SK-N-SH (cell line): ENCODE measurements around the gene CDH9. TPM values are rescaled to one million over a fixed set of nuclear protein-coding genes. Genes with fewer than 3 reads are reported as not detected.

Experiments used
- CTCF ChIA-PET: fragments of 300-600, 350-600 bp; formaldehyde crosslinking; extraction: SDS; loops from one replicate; lab custom pipeline; 2021; lab: Yijun Ruan, JAX
- POLR2A ChIA-PET: fragments of 350-600 bp; sonication (Branson Sonifier 250); formaldehyde crosslinking; extraction: SDS; loops from one replicate; lab custom pipeline; 2020; ENCODE audit warnings: antibody characterized with exemption, inconsistent platforms; lab: Yijun Ruan, JAX
- DNase-seq: peaks from one replicate; pipeline ENCODE4 v3.0.0; 2012
- H2AFZ ChIP-seq: fragments of 200-600 bp; sonication (generic); 2 replicates; pipeline ENCODE4 v1.8.1; 2016; ENCODE audit warnings: antibody characterized with exemption, mild to moderate bottlenecking, low read depth
- H3F3A ChIP-seq: fragments of 200-600 bp; sonication (generic); replicated peaks from 2 replicates; pipeline ENCODE3; 2016; ENCODE audit warnings: antibody characterized with exemption, mild to moderate bottlenecking; ENCODE audit not compliant: insufficient read depth
- H3K27ac ChIP-seq, 2 experiments: fragments of 200-500 bp in 1 of 2; fragments of 200-600 bp in 1 of 2; sonication (Bioruptor generic) in 1 of 2; sonication (generic), shearing (Covaris generic) in 1 of 2; 2 replicates each; pipeline versions ENCODE4 v1.5.1 to v1.6.1; 2014 to 2016; ENCODE audit warnings: low read depth in 2 of 2, inconsistent platforms in 1 of 2, low read length in 1 of 2, mild to moderate bottlenecking in 1 of 2, mixed read lengths in 1 of 2
- H3K27me3 ChIP-seq: fragments of 200-600 bp; sonication (generic), shearing (Covaris generic); 2 replicates; pipeline ENCODE4 v1.6.1; 2016; ENCODE audit warnings: mixed run types; ENCODE audit not compliant: insufficient read depth
- H3K36me3 ChIP-seq, 2 experiments: fragments of 200-500 bp in 1 of 2; fragments of 200-600 bp in 1 of 2; sonication (Bioruptor generic) in 1 of 2; sonication (generic) in 1 of 2; replicated peaks in 1 of 2; 2 replicates each; pipeline versions ENCODE3 to v1.5.1; 2014 to 2016; ENCODE audit warnings: low read length in 1 of 2, mild to moderate bottlenecking in 1 of 2; ENCODE audit not compliant: insufficient read depth in 2 of 2, control insufficient read depth in 1 of 2
- H3K4me1 ChIP-seq, 2 experiments: fragments of 200-500 bp in 1 of 2; fragments of 200-600 bp in 1 of 2; sonication (Bioruptor generic) in 1 of 2; sonication (generic), shearing (Covaris generic) in 1 of 2; 2 replicates each; pipeline versions ENCODE4 v1.5.1 to v1.6.1; 2014 to 2016; ENCODE audit warnings: low read depth in 1 of 2, low read length in 1 of 2, mixed run types in 1 of 2; ENCODE audit not compliant: insufficient read depth in 2 of 2, control insufficient read depth in 1 of 2
- H3K4me2 ChIP-seq: fragments of 200-600 bp; sonication (generic), shearing (Covaris generic); 2 replicates; pipeline ENCODE4 v1.6.1; 2017; ENCODE audit warnings: mixed run types
- H3K4me3 ChIP-seq, 2 experiments: fragments of 200-500 bp in 1 of 2; fragments of 200-600 bp in 1 of 2; sonication (Bioruptor generic) in 1 of 2; sonication (generic), shearing (Covaris generic) in 1 of 2; 2 replicates each; pipeline versions ENCODE4 v1.5.1 to v1.8.1; 2014 to 2016; ENCODE audit warnings: low read depth in 2 of 2, inconsistent platforms in 1 of 2, low read length in 1 of 2, mild to moderate bottlenecking in 1 of 2, mixed read lengths in 1 of 2, moderate library complexity in 1 of 2
- H3K79me2 ChIP-seq: fragments of 200-600 bp; sonication (generic); 2 replicates; pipeline ENCODE4 v1.8.1; 2017; ENCODE audit warnings: mild to moderate bottlenecking; ENCODE audit not compliant: insufficient read depth
- H3K9ac ChIP-seq: fragments of 200-600 bp; sonication (generic); 2 replicates; pipeline ENCODE4 v1.6.1; 2017; ENCODE audit warnings: mixed run types
- H3K9me2 ChIP-seq: fragments of 200-600 bp; sonication (generic); 2 replicates; pipeline ENCODE4 v1.6.1; 2017; ENCODE audit warnings: mixed run types
- H3K9me3 ChIP-seq: fragments of 200-600 bp; sonication (generic); 2 replicates; pipeline ENCODE4 v1.6.1; 2017; ENCODE audit warnings: mixed run types, mild to moderate bottlenecking, moderate library complexity
- H4K20me1 ChIP-seq: fragments of 200-600 bp; sonication (generic); 2 replicates; pipeline ENCODE4 v1.6.1; 2017; ENCODE audit warnings: mild to moderate bottlenecking, mixed run types; ENCODE audit not compliant: insufficient read depth
- CHD2 ChIP-seq: fragments of 150-350 bp; IDR thresholded peaks from 2 replicates; pipeline ENCODE4 v1.6.1; 2018; ENCODE audit warnings: low read length; ENCODE audit not compliant: partially characterized antibody
- ELF1 ChIP-seq: IDR thresholded peaks from 2 replicates; pipeline ENCODE4 v1.4.0; 2012
- FOXJ3 ChIP-seq: sonication (generic); formaldehyde crosslinking; IDR thresholded peaks from 2 replicates; pipeline ENCODE4 v1.5.1; 2020; ENCODE audit warnings: mild to moderate bottlenecking, missing genetic modification reagents
- GABPA ChIP-seq: IDR thresholded peaks from 2 replicates; pipeline ENCODE4 v1.4.0; 2012; ENCODE audit warnings: low read depth, mild to moderate bottlenecking
- JUND ChIP-seq: IDR thresholded peaks from 2 replicates; pipeline ENCODE4 v1.4.0; 2012
- MXI1 ChIP-seq: IDR thresholded peaks from 2 replicates; pipeline ENCODE4 v1.6.1; 2012; ENCODE audit warnings: mild to moderate bottlenecking, low read depth, low read length, improper control_type of control experiment
- NFIC ChIP-seq: IDR thresholded peaks from 2 replicates; pipeline ENCODE4 v1.4.0; 2012; ENCODE audit warnings: borderline replicate concordance
- NRF1 ChIP-seq: IDR thresholded peaks from 2 replicates; pipeline ENCODE4 v1.6.1; 2012; ENCODE audit warnings: low read depth, mild to moderate bottlenecking, low read length
- POLR2AphosphoS5 ChIP-seq: IDR thresholded peaks from 2 replicates; pipeline ENCODE4 v1.6.1; 2012; ENCODE audit warnings: low read depth, low read length
- RCOR1 ChIP-seq: fragments of 150-350 bp; IDR thresholded peaks from 2 replicates; pipeline ENCODE4 v1.6.1; 2017; ENCODE audit warnings: antibody characterized with exemption, low read length
- RFX5 ChIP-seq: IDR thresholded peaks from 2 replicates; pipeline ENCODE4 v1.6.1; 2012; ENCODE audit warnings: mild to moderate bottlenecking, improper control_type of control experiment, low read length
- RXRA ChIP-seq: IDR thresholded peaks from 2 replicates; pipeline ENCODE4 v1.4.0; 2012; ENCODE audit warnings: low read depth, mild to moderate bottlenecking, borderline replicate concordance
- SIN3A ChIP-seq: IDR thresholded peaks from 2 replicates; pipeline ENCODE4 v1.6.1; 2012; ENCODE audit warnings: low read depth, mild to moderate bottlenecking, low read length, moderate library complexity, borderline replicate concordance
- SMC3 ChIP-seq: IDR thresholded peaks from 2 replicates; pipeline ENCODE4 v1.6.1; 2012; ENCODE audit warnings: low read depth, low read length, improper control_type of control experiment
- TAF1 ChIP-seq: IDR thresholded peaks from 2 replicates; pipeline ENCODE4 v1.6.1; 2012; ENCODE audit warnings: low read depth, mild to moderate bottlenecking, low read length, moderate library complexity, borderline replicate concordance
- TEAD4 ChIP-seq: IDR thresholded peaks from 2 replicates; pipeline ENCODE4 v1.4.0; 2012; ENCODE audit warnings: mild to moderate bottlenecking, borderline replicate concordance; ENCODE audit not compliant: insufficient read depth
- WGBS: methylation state at CpG from one replicate; pipeline ENCODE4 v1.1.6; 2017; ENCODE audit warnings: low lambda C conversion rate; 5-methylcytosine and 5-hydroxymethylcytosine counted together
- polyA plus RNA-seq, 3 experiments: library from polyadenylated mRNA; depleted of rRNA; stranded (reverse); fragments of >200 nt; gene quantifications; 2 replicates each; pipeline ENCODE4 v1.2.3, GENCODE V29; 2012
- TF ChIP-seq, protein P1 (sequence below): IDR thresholded peaks from 2 replicates; pipeline ENCODE4; 2012

Gene CDH9
- polyA plus RNA-seq, 1 of the 3 experiments (the other 2 are of a cell fraction) = not detected

- CTCF ChIA-PET = no interaction called here
- H3K9me2 ChIP-seq = no peaks in the 10 kb centered on the region
- WGBS = 10% methylated on average over 4 of the region's 4 CpGs
These were observed 161.2 kb downstream of the CDH9 start for GRCh38 chr5:26877154-26877553.

GRCh38 chr5:26872337-26872736 is 166.0 kb downstream of the CDH9 start:
- 10% methylated on average over 3 of the region's 3 CpGs for WGBS
- H2AFZ ChIP-seq = no peak overlapping the region; the same call in 1 of the 2 replicates
- TF ChIP-seq JUND (no peak), NFIC (no peak), SMC3 (no peak), FOXJ3 (no peak), RFX5 (no peak), MXI1 (no peak), RXRA (no peak), TEAD4 (no peak), TAF1 (no peak), ELF1 (no peak), POLR2AphosphoS5 (no peak)
- TF ChIP-seq, protein P1, sequence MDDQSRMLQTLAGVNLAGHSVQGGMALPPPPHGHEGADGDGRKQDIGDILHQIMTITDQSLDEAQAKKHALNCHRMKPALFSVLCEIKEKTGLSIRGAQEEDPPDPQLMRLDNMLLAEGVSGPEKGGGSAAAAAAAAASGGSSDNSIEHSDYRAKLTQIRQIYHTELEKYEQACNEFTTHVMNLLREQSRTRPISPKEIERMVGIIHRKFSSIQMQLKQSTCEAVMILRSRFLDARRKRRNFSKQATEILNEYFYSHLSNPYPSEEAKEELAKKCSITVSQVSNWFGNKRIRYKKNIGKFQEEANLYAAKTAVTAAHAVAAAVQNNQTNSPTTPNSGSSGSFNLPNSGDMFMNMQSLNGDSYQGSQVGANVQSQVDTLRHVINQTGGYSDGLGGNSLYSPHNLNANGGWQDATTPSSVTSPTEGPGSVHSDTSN = no peak
- H3K9ac ChIP-seq = no peak overlapping the region
- CTCF ChIA-PET = no interaction called here
- no peak overlapping the region for H3K4me3 ChIP-seq
- no peaks in the 10 kb centered on the region for H3K36me3 ChIP-seq
- H3K9me3 ChIP-seq = no peaks in the 10 kb centered on the region
- DNase-seq = no peak
- no peak overlapping the region for H3K4me2 ChIP-seq
- H3K79me2 ChIP-seq = no peaks in the 10 kb centered on the region
- no peaks in the 10 kb centered on the region for H3F3A ChIP-seq
- H3K27me3 ChIP-seq = no peaks in the 10 kb centered on the region
- no peaks in the 10 kb centered on the region for H3K9me2 ChIP-seq
- H3K4me1 ChIP-seq = no peaks in the 10 kb centered on the region
- H3K27ac ChIP-seq = no peak overlapping the region
- POLR2A ChIA-PET = no interaction called here
- H4K20me1 ChIP-seq = no peaks in the 10 kb centered on the region

More at GRCh38 chr5:26877154-26877553, 161.2 kb downstream of the CDH9 start:
- H3F3A ChIP-seq = no peaks in the 10 kb centered on the region
- no peak overlapping the region for H3K27ac ChIP-seq
- no peaks in the 10 kb centered on the region for H4K20me1 ChIP-seq
- no peak overlapping the region for H3K9ac ChIP-seq
- no peaks in the 10 kb centered on the region for H3K36me3 ChIP-seq
- TF ChIP-seq ELF1 = no peak
- TF ChIP-seq RCOR1 = no peak
- no peak for TF ChIP-seq JUND
- no peak for TF ChIP-seq TEAD4
- no peak for TF ChIP-seq NRF1
- TF ChIP-seq RFX5 = no peak
- no peak for TF ChIP-seq CHD2
- TF ChIP-seq SIN3A = no peak
- TF ChIP-seq GABPA = no peak
- H3K4me2 ChIP-seq = no peak overlapping the region
- H3K4me1 ChIP-seq = no peaks in the 10 kb centered on the region
- H3K27me3 ChIP-seq = no peaks in the 10 kb centered on the region
- H3K9me3 ChIP-seq = no peaks in the 10 kb centered on the region
- no peak for DNase-seq
- POLR2A ChIA-PET = no interaction called here
- H2AFZ ChIP-seq = no peak overlapping the region
- H3K79me2 ChIP-seq = no peaks in the 10 kb centered on the region
- no peak overlapping the region for H3K4me3 ChIP-seq
